Astrocyte (in vitro differentiated cells and primary cell): ENCODE data around the gene PLPPR2.

ENCODE experiments used
- CTCF ChIP-seq: IDR thresholded peaks from 2 replicates; pipeline ENCODE4 v1.5.1; 2011; ENCODE audit warnings: low read depth, mild to moderate bottlenecking, inconsistent platforms, low read length, moderate library complexity; ENCODE audit not compliant: insufficient read depth
- EZH2 ChIP-seq: IDR thresholded peaks from 2 replicates; pipeline ENCODE4 v1.6.1; 2012; ENCODE audit warnings: mild to moderate bottlenecking, low read length, inconsistent platforms; ENCODE audit not compliant: insufficient read depth

DNA sequence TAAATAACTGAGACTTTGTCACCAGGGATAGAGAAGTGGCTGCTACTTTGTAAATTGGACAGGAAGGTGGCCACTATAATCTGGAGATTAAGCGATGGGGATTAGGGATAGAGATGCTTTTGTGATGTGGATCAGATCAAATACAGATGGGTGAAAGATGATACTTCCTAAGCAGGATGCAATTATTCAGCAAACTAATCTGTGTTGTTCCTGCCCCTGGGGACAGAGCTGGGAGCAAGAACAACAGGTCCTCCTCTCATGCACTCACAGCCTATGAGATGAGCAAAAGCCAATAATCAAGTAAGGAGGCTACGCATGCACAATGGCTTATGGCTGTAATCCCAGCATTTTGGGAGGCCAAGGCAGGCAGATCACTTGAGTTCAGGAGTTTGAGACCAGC is 59.3 kb downstream of the PLPPR2 start:
- no peak for TF ChIP-seq EZH2
- TF ChIP-seq CTCF, result no peak
